ENCODE results near the gene OTUB1.
A peak's percentile ranks its signal among the peaks of the same experiment; 100 is the strongest.

Gene OTUB1

GRCh38 chr11:63998558-63999348 lies 12.5 kb downstream of the OTUB1 start:
- peaks cover 1% of the 10 kb centered on the region for H3K36me3 Mint-ChIP-seq
- no peaks in the 10 kb centered on the region for H3K9me3 Mint-ChIP-seq
- H3K27me3 Mint-ChIP-seq: no peaks in the 10 kb centered on the region
- peaks cover 4% of the 10 kb centered on the region for H3K4me1 Mint-ChIP-seq
- H3K4me3 Mint-ChIP-seq: no peak overlapping the region
- no peak overlapping the region for H3K27ac Mint-ChIP-seq

DNA sequence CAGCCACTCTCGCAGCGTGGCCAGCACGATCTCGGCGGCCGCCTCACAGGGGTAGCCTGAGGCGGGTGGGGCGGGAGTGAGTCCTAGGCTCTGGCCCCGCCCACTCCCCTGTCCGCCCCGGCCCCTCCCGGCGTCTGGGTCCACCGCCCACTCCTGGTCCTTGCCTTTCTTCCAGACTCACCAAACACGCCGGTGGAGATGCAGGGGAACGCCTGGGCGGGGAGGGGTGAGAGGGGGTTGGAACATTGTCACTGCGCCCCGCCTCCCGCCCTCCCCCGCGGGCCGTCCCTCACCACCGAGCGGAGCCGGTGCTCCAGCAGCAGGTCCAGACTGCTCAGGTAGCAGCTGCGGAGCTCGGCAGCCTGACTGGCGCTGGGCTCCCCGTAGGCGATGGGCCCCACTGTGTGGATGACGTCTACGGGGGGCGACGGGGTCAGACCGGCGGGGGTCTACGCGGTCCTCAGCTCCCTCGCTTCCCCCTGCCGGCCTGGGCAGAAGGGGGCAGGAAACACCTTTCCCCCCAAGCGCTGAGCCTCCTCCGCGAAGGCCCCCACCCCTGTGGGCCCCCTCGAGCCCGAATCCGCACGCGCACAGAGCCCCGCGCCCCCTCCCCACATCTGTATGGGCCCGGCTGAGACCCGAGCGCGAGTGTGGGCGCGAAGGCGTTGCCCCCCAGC lies 13.2 kb downstream of the OTUB1 start:
- Mint-ChIP-seq H3K4me1 (peaks cover 1% of the 10 kb centered on the region), H3K27ac (no peak overlapping the region), H3K27me3 (no peaks in the 10 kb centered on the region), H3K4me3 (peak overlapping the region; percentile 39), H3K36me3 (peaks cover 1% of the 10 kb centered on the region), H3K9me3 (no peaks in the 10 kb centered on the region)

DNA sequence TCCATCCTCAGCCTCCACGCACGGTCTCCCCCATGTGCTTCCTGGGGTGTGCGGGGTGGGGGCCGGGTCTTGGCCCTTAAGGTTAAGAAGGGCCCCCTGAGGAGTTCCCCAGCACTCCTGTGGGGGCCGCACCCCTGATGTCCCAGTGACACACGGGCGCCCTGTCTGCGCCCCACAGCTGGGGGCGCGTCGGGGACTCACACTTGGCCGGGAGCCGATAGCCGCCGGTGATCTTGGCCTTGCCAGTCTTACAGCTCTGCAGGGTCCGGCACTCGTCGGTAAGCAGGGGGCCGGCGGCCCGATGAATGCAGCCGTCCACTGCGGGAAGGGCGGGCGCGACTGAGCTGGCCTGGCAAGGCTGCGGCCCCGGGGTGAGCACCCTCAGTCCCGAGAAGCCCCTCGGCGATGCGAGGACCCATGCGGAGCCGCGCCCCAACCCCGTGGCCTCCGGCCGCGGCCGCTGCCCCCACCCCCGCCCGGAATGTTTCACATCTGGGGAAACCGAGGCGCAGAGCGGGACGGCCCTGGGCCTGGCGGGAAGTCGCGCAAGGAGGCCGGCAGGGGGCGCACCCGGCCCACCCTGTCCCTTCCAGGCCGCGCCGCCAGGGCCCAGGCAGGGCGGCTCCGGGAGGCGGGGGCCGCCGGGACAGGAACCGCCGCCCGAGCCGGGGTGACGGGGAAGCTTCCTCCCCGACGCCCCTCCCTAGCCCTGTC lies 13.9 kb downstream of the OTUB1 start:
- no peaks in the 10 kb centered on the region for H3K9me3 Mint-ChIP-seq
- no peaks in the 10 kb centered on the region for H3K4me1 Mint-ChIP-seq
- H3K4me3 Mint-ChIP-seq: peak overlapping the region; percentile 39
- no peak overlapping the region for H3K27ac Mint-ChIP-seq
- peaks cover 1% of the 10 kb centered on the region for H3K36me3 Mint-ChIP-seq
- H3K27me3 Mint-ChIP-seq: no peaks in the 10 kb centered on the region

GRCh38 chr11:64000740-64001483 lies 14.7 kb downstream of the OTUB1 start:
- Mint-ChIP-seq H3K4me1 (no peaks in the 10 kb centered on the region), H3K27me3 (no peaks in the 10 kb centered on the region), H3K27ac (peak overlapping the region; percentile 8), H3K4me3 (peak overlapping the region; percentile 45), H3K36me3 (peaks cover 1% of the 10 kb centered on the region), H3K9me3 (no peaks in the 10 kb centered on the region)

DNA sequence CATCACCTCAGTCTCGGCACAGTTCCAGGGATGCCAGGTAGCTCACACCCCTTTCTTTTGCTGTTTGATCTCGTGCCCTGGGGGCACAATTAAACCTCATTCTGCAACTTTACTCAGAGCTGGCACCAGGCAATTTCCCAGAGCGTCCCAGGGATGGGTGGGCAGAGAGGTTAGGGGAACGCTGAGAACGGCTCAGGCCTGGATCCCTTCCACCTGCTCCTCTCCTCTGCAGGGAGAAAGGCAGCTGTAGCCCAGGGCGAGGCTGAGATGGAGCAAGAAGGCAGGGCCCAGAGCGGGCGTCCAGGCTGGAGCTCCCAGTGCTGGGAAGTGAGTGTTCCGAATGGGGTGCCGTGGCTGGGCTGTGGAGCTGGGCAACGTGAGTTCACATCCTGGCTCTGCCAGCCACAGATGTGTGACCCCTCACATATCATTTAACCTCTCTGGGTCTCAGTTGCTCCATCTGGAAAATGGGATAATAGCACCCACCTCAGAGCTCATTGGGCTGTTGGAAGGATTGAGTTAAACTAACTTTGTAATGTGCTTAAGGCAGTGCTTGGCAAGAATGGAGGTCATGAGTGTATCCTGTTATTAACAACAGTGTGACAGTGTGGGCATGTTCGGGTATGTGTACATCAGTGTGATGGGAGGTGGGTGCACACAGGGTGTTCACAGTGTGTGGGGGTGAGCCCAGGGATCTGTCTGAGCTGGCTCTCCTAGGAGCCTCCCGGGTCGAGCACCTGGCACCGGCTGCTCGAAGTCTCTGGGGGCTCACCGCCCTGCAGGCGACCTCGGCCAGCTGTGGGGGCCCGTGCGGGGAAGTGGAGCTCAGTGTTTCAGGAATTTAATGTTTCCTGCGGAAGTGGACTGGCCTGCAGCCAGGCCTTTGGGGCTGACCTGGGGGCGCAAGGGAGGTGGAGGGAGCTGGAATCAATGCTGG lies 15.5 kb downstream of the OTUB1 start:
- H3K4me3 Mint-ChIP-seq: peak overlapping the region; percentile 45
- H3K27me3 Mint-ChIP-seq: peaks cover 3% of the 10 kb centered on the region
- H3K27ac Mint-ChIP-seq: peak overlapping the region; percentile 8

DNA sequence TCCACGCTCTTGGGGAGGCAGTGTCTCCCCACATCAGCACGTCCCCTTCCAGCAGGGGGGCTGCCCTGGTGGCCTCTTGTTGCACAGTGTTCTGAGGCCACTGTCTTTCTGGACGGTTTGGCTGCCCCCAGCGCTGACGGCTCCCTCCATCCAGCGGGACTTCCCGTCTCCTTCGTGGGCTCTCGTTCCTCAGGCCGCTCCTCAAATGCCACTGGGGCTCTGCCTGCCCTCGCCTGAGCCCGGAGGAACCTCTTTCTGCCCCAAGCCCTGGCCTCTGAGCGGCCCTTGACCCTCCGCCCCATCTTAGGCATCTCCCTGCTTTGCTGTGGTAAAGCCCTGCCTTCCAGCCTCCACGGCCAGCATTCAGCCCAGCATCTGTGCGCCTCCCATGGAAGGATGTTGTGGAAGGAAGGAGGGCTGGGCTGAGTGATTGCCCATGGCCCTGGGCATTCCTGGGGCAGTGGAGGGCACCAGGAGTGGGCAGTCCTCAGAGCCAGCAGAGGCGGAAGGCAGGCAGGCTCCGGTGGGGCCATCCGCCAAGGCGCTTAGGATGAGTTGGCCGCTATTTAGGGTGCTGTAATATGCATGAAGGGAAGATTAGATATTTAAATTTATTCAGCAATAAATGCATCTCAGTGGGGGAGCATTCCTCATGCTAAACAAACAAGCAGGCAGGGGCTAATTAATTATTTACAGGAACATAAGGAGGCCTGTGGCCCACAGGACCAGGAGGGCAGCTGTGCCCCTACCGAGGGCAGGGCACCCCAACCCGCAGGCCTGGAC lies 17.8 kb downstream of the OTUB1 start:
- Mint-ChIP-seq H3K9me3 (no peaks in the 10 kb centered on the region), H3K27ac (no peak overlapping the region), H3K4me3 (no peak overlapping the region), H3K4me1 (peaks cover 13% of the 10 kb centered on the region), H3K27me3 (peaks cover 18% of the 10 kb centered on the region), H3K36me3 (no peaks in the 10 kb centered on the region)

More for the DNA sequence above, 15.5 kb downstream of the OTUB1 start:
- peaks cover 1% of the 10 kb centered on the region for H3K36me3 Mint-ChIP-seq
- H3K4me1 Mint-ChIP-seq: no peaks in the 10 kb centered on the region
- no peaks in the 10 kb centered on the region for H3K9me3 Mint-ChIP-seq

- Mint-ChIP-seq H3K4me1 (peaks cover 13% of the 10 kb centered on the region), H3K27ac (no peak overlapping the region), H3K4me3 (no peak overlapping the region), H3K27me3 (peaks cover 18% of the 10 kb centered on the region), H3K36me3 (no peaks in the 10 kb centered on the region), H3K9me3 (no peaks in the 10 kb centered on the region)
Observed at GRCh38 chr11:64004590-64004984, 18.3 kb downstream of the OTUB1 start.

DNA sequence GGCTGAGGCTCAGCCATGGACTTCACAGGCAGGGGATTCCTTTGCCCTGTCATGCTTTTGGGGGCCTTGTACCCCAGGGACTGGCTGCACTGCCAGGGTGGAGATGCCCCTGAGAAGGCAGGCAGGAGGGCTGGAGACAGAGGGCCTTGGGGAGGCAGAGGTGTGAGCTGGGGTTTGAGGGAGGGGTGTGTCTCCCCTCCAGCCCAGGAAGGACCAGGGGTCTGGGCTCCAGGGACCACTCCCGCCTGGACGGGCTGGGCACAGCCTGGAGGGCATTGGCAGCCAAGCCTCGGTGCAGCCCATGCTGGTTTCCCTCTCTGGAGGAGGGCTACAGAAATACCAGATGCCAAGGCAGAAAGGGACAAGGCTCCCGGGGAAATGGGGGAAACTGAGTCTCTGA lies 19.5 kb downstream of the OTUB1 start:
- no peaks in the 10 kb centered on the region for H3K9me3 Mint-ChIP-seq
- H3K36me3 Mint-ChIP-seq: no peaks in the 10 kb centered on the region
- H3K4me1 Mint-ChIP-seq: peaks cover 13% of the 10 kb centered on the region
- H3K4me3 Mint-ChIP-seq: no peak overlapping the region
- peaks cover 18% of the 10 kb centered on the region for H3K27me3 Mint-ChIP-seq
- no peak overlapping the region for H3K27ac Mint-ChIP-seq

DNA sequence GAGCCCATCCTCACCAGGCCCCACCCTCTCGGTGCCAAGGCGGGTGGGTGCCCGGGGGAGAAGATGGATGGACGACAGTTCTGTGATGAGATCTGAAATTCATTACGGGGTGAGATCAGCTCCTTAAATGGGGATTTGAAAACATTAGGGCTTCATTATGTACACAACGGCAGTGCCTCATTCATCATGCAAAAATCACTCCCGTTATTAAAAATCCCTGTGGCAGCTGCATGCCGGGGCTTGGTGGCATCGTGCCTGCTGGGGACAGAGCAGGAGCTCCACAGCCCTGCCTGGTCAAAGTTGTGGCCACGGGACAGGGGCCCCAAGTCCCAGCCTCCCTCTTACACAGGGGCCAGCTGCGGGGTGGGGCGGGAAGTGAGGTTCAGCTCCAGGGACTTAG lies 20.2 kb downstream of the OTUB1 start:
- Mint-ChIP-seq H3K27ac (no peak overlapping the region), H3K9me3 (no peaks in the 10 kb centered on the region), H3K4me3 (no peak overlapping the region), H3K4me1 (peaks cover 13% of the 10 kb centered on the region), H3K36me3 (no peaks in the 10 kb centered on the region), H3K27me3 (peaks cover 18% of the 10 kb centered on the region)

GRCh38 chr11:64007160-64007628 lies 21.0 kb downstream of the OTUB1 start:
- H3K4me1 Mint-ChIP-seq: peaks cover 13% of the 10 kb centered on the region
- H3K27me3 Mint-ChIP-seq: peaks cover 18% of the 10 kb centered on the region
- peak overlapping the region; percentile 14 for H3K27ac Mint-ChIP-seq
- no peaks in the 10 kb centered on the region for H3K9me3 Mint-ChIP-seq
- no peaks in the 10 kb centered on the region for H3K36me3 Mint-ChIP-seq
- H3K4me3 Mint-ChIP-seq: peak overlapping the region; percentile 67

DNA sequence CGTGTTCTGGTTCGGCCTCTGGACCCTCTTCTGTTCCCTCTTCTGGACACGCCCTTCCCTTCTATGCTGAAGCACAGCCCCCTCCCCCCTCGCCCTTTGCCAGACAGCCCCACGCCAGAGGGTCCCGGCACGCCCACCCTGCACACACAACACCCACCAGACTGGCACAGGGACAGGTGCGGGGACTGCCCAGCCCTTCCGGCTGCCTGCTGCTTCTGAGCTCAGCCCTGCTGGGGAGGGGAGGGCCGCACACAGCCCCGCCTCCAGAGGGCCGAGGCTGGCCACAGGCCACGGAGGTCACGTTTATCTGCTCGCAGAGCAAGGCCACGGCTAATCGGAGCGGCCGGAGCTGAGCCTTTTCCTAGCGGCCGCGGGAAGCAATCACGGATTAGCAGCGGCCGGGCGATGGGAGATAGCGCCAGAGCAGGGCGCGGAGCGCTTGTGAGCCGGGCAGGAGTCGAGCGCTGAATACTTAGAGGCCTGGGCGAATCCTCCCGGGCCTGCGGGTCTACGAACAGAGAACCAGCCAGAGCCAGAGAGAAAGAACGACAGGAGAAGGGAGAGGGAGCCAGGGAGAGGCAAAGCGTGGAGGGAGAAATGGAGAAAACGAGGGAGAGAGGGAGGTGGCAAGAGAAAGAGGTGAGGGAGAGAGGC lies 21.5 kb downstream of the OTUB1 start:
- Mint-ChIP-seq H3K27me3 (peaks cover 18% of the 10 kb centered on the region), H3K27ac (peak overlapping the region; percentile 84), H3K4me3 (peak overlapping the region; percentile 64), H3K36me3 (no peaks in the 10 kb centered on the region), H3K9me3 (no peaks in the 10 kb centered on the region), H3K4me1 (peaks cover 13% of the 10 kb centered on the region)

- Mint-ChIP-seq H3K27ac (no peak overlapping the region), H3K27me3 (peaks cover 18% of the 10 kb centered on the region), H3K9me3 (no peaks in the 10 kb centered on the region), H3K36me3 (no peaks in the 10 kb centered on the region), H3K4me1 (peaks cover 13% of the 10 kb centered on the region), H3K4me3 (peak overlapping the region; percentile 64)
Observed at GRCh38 chr11:64008283-64008913, 22.2 kb downstream of the OTUB1 start.

Data from activated naive CD4-positive, alpha-beta T cell treated with anti-CD3 and anti-CD28 coated beads, Interleukin-2, amount 50 U/mL, for 24 hours (primary cell).